SK-N-SH (cell line): Measurements from ENCODE around the gene CYP27C1. TPM values are rescaled to one million over a fixed set of nuclear protein-coding genes. Genes with fewer than 3 reads are reported as not detected.

Experiments used
- CTCF ChIA-PET: fragments of 300-600, 350-600 bp; formaldehyde crosslinking; extraction: SDS; loops from one replicate; lab custom pipeline; 2021; lab: Yijun Ruan, JAX
- POLR2A ChIA-PET: fragments of 350-600 bp; sonication (Branson Sonifier 250); formaldehyde crosslinking; extraction: SDS; loops from one replicate; lab custom pipeline; 2020; ENCODE audit warnings: antibody characterized with exemption, inconsistent platforms; lab: Yijun Ruan, JAX
- DNase-seq: peaks from one replicate; pipeline ENCODE4 v3.0.0; 2012
- H2AFZ ChIP-seq: fragments of 200-600 bp; sonication (generic); 2 replicates; pipeline ENCODE4 v1.8.1; 2016; ENCODE audit warnings: antibody characterized with exemption, mild to moderate bottlenecking, low read depth
- H3F3A ChIP-seq: fragments of 200-600 bp; sonication (generic); replicated peaks from 2 replicates; pipeline ENCODE3; 2016; ENCODE audit warnings: antibody characterized with exemption, mild to moderate bottlenecking; ENCODE audit not compliant: insufficient read depth
- H3K27ac ChIP-seq, 2 experiments: fragments of 200-500 bp in 1 of 2; fragments of 200-600 bp in 1 of 2; sonication (Bioruptor generic) in 1 of 2; sonication (generic), shearing (Covaris generic) in 1 of 2; 2 replicates each; pipeline versions ENCODE4 v1.5.1 to v1.6.1; 2014 to 2016; ENCODE audit warnings: low read depth in 2 of 2, inconsistent platforms in 1 of 2, low read length in 1 of 2, mild to moderate bottlenecking in 1 of 2, mixed read lengths in 1 of 2
- H3K27me3 ChIP-seq: fragments of 200-600 bp; sonication (generic), shearing (Covaris generic); 2 replicates; pipeline ENCODE4 v1.6.1; 2016; ENCODE audit warnings: mixed run types; ENCODE audit not compliant: insufficient read depth
- H3K36me3 ChIP-seq, 2 experiments: fragments of 200-500 bp in 1 of 2; fragments of 200-600 bp in 1 of 2; sonication (Bioruptor generic) in 1 of 2; sonication (generic) in 1 of 2; replicated peaks in 1 of 2; 2 replicates each; pipeline versions ENCODE3 to v1.5.1; 2014 to 2016; ENCODE audit warnings: low read length in 1 of 2, mild to moderate bottlenecking in 1 of 2; ENCODE audit not compliant: insufficient read depth in 2 of 2, control insufficient read depth in 1 of 2
- H3K4me1 ChIP-seq, 2 experiments: fragments of 200-500 bp in 1 of 2; fragments of 200-600 bp in 1 of 2; sonication (Bioruptor generic) in 1 of 2; sonication (generic), shearing (Covaris generic) in 1 of 2; 2 replicates each; pipeline versions ENCODE4 v1.5.1 to v1.6.1; 2014 to 2016; ENCODE audit warnings: low read depth in 1 of 2, low read length in 1 of 2, mixed run types in 1 of 2; ENCODE audit not compliant: insufficient read depth in 2 of 2, control insufficient read depth in 1 of 2
- H3K4me2 ChIP-seq: fragments of 200-600 bp; sonication (generic), shearing (Covaris generic); 2 replicates; pipeline ENCODE4 v1.6.1; 2017; ENCODE audit warnings: mixed run types
- H3K4me3 ChIP-seq, 2 experiments: fragments of 200-500 bp in 1 of 2; fragments of 200-600 bp in 1 of 2; sonication (Bioruptor generic) in 1 of 2; sonication (generic), shearing (Covaris generic) in 1 of 2; 2 replicates each; pipeline versions ENCODE4 v1.5.1 to v1.8.1; 2014 to 2016; ENCODE audit warnings: low read depth in 2 of 2, inconsistent platforms in 1 of 2, low read length in 1 of 2, mild to moderate bottlenecking in 1 of 2, mixed read lengths in 1 of 2, moderate library complexity in 1 of 2
- H3K79me2 ChIP-seq: fragments of 200-600 bp; sonication (generic); 2 replicates; pipeline ENCODE4 v1.8.1; 2017; ENCODE audit warnings: mild to moderate bottlenecking; ENCODE audit not compliant: insufficient read depth
- H3K9ac ChIP-seq: fragments of 200-600 bp; sonication (generic); 2 replicates; pipeline ENCODE4 v1.6.1; 2017; ENCODE audit warnings: mixed run types
- H3K9me2 ChIP-seq: fragments of 200-600 bp; sonication (generic); 2 replicates; pipeline ENCODE4 v1.6.1; 2017; ENCODE audit warnings: mixed run types
- H3K9me3 ChIP-seq: fragments of 200-600 bp; sonication (generic); 2 replicates; pipeline ENCODE4 v1.6.1; 2017; ENCODE audit warnings: mixed run types, mild to moderate bottlenecking, moderate library complexity
- H4K20me1 ChIP-seq: fragments of 200-600 bp; sonication (generic); 2 replicates; pipeline ENCODE4 v1.6.1; 2017; ENCODE audit warnings: mild to moderate bottlenecking, mixed run types; ENCODE audit not compliant: insufficient read depth
- CHD2 ChIP-seq: fragments of 150-350 bp; IDR thresholded peaks from 2 replicates; pipeline ENCODE4 v1.6.1; 2018; ENCODE audit warnings: low read length; ENCODE audit not compliant: partially characterized antibody
- ELF1 ChIP-seq: IDR thresholded peaks from 2 replicates; pipeline ENCODE4 v1.4.0; 2012
- EP300 ChIP-seq, 2 experiments: IDR thresholded peaks; 2 replicates each; pipeline versions ENCODE4 v1.4.0 to v1.6.1; 2012; ENCODE audit warnings: borderline replicate concordance in 1 of 2, low read depth in 1 of 2, low read length in 1 of 2
- FOXM1 ChIP-seq: IDR thresholded peaks from 2 replicates; pipeline ENCODE4 v1.4.0; 2012; ENCODE audit warnings: low read depth, mild to moderate bottlenecking
- GATA2 ChIP-seq: sonication (generic); formaldehyde crosslinking; IDR thresholded peaks from 2 replicates; pipeline ENCODE4 v1.5.0; 2020; ENCODE audit warnings: mild to moderate bottlenecking, missing genetic modification reagents
- JUND ChIP-seq: IDR thresholded peaks from 2 replicates; pipeline ENCODE4 v1.4.0; 2012
- RAD21 ChIP-seq: IDR thresholded peaks from 2 replicates; pipeline ENCODE4 v1.6.1; 2012; ENCODE audit warnings: mild to moderate bottlenecking, low read length
- RFX5 ChIP-seq: IDR thresholded peaks from 2 replicates; pipeline ENCODE4 v1.6.1; 2012; ENCODE audit warnings: mild to moderate bottlenecking, improper control_type of control experiment, low read length
- RXRA ChIP-seq: IDR thresholded peaks from 2 replicates; pipeline ENCODE4 v1.4.0; 2012; ENCODE audit warnings: low read depth, mild to moderate bottlenecking, borderline replicate concordance
- SIN3A ChIP-seq: IDR thresholded peaks from 2 replicates; pipeline ENCODE4 v1.6.1; 2012; ENCODE audit warnings: low read depth, mild to moderate bottlenecking, low read length, moderate library complexity, borderline replicate concordance
- SMC3 ChIP-seq: IDR thresholded peaks from 2 replicates; pipeline ENCODE4 v1.6.1; 2012; ENCODE audit warnings: low read depth, low read length, improper control_type of control experiment
- TEAD4 ChIP-seq: IDR thresholded peaks from 2 replicates; pipeline ENCODE4 v1.4.0; 2012; ENCODE audit warnings: mild to moderate bottlenecking, borderline replicate concordance; ENCODE audit not compliant: insufficient read depth
- YY1 ChIP-seq: IDR thresholded peaks from 2 replicates; pipeline ENCODE4 v1.4.0; 2012; ENCODE audit warnings: low read depth, mild to moderate bottlenecking
- WGBS: methylation state at CpG from one replicate; pipeline ENCODE4 v1.1.6; 2017; ENCODE audit warnings: low lambda C conversion rate; 5-methylcytosine and 5-hydroxymethylcytosine counted together
- polyA plus RNA-seq, 3 experiments: library from polyadenylated mRNA; depleted of rRNA; stranded (reverse); fragments of >200 nt; gene quantifications; 2 replicates each; pipeline ENCODE4 v1.2.3, GENCODE V29; 2012
- TF ChIP-seq, protein P1 (sequence below): IDR thresholded peaks from 2 replicates; pipeline ENCODE4 v1.6.1; 2012; ENCODE audit warnings: mild to moderate bottlenecking, low read depth, low read length, moderate library complexity
- TF ChIP-seq, protein P2 (sequence below): fragments of 150-350 bp; IDR thresholded peaks from 2 replicates; pipeline ENCODE4 v1.6.1; 2016; ENCODE audit warnings: mild to moderate bottlenecking, low read depth, low read length
- TF ChIP-seq, protein P3 (sequence below): IDR thresholded peaks from 2 replicates; pipeline ENCODE4 v1.4.0; 2012; ENCODE audit warnings: low read depth, borderline replicate concordance

Gene CYP27C1
- polyA plus RNA-seq, 1 of the 3 experiments (the other 2 are of a cell fraction) = not detected

DNA sequence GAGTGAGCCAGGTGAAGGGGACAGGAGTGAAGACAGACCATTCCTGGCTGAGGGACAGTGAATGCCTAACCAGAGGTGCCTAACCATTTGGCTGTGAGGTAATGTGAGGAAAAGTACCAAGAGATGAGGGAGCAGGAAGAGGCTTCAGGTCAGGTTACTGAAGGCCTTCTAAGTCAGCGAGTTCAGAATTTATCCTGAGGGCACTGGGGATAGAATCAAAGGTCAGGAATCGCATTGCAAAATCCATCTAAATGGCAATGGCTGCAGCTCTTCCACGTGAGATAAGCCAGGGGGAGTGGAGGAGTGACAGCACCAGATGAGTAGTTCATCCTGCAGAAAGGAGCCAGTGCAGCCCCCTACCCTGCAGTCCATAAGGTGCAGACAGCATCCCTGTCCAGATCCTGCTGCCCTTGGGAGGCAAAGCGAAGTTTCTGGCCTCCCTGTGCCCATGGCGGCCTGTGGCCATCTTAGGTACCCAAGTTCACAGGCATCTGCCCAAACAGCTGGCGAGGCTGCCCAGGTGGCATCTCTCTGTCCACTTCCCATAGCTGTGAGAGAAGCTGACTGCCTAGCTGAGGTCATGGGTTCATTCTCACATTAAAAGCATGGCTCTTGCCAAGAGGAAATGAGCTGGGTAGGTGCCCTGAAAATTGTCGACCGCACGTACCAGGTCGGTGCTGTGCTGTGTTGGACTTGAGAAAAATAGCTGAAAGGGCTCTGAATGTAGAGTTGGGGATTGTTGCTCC, 49.5 kb downstream of the CYP27C1 start:
- Histone ChIP-seq H3K9ac (no peak overlapping the region), H4K20me1 (no peaks in the 10 kb centered on the region)
- CTCF ChIA-PET = interaction anchor here (0.9 to 12.1 kb wide), 7 partner anchors 9 to 113 kb away, joined by 3 to 80 read pairs (median 3); no protein-coding TSS in a partner anchor
- 79% methylated on average over 10 of the region's 10 CpGs for WGBS
- DNase-seq = no peak
- no peak for TF ChIP-seq TEAD4
- no peak for TF ChIP-seq RAD21
- TF ChIP-seq RXRA = no peak
- TF ChIP-seq, protein P1, sequence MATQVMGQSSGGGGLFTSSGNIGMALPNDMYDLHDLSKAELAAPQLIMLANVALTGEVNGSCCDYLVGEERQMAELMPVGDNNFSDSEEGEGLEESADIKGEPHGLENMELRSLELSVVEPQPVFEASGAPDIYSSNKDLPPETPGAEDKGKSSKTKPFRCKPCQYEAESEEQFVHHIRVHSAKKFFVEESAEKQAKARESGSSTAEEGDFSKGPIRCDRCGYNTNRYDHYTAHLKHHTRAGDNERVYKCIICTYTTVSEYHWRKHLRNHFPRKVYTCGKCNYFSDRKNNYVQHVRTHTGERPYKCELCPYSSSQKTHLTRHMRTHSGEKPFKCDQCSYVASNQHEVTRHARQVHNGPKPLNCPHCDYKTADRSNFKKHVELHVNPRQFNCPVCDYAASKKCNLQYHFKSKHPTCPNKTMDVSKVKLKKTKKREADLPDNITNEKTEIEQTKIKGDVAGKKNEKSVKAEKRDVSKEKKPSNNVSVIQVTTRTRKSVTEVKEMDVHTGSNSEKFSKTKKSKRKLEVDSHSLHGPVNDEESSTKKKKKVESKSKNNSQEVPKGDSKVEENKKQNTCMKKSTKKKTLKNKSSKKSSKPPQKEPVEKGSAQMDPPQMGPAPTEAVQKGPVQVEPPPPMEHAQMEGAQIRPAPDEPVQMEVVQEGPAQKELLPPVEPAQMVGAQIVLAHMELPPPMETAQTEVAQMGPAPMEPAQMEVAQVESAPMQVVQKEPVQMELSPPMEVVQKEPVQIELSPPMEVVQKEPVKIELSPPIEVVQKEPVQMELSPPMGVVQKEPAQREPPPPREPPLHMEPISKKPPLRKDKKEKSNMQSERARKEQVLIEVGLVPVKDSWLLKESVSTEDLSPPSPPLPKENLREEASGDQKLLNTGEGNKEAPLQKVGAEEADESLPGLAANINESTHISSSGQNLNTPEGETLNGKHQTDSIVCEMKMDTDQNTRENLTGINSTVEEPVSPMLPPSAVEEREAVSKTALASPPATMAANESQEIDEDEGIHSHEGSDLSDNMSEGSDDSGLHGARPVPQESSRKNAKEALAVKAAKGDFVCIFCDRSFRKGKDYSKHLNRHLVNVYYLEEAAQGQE = no peak
- TF ChIP-seq SIN3A = no peak
- TF ChIP-seq FOXM1 = no peak
- TF ChIP-seq RFX5 = no peak
- no peak for TF ChIP-seq ELF1
- TF ChIP-seq SMC3 = no peak
- TF ChIP-seq, protein P2, sequence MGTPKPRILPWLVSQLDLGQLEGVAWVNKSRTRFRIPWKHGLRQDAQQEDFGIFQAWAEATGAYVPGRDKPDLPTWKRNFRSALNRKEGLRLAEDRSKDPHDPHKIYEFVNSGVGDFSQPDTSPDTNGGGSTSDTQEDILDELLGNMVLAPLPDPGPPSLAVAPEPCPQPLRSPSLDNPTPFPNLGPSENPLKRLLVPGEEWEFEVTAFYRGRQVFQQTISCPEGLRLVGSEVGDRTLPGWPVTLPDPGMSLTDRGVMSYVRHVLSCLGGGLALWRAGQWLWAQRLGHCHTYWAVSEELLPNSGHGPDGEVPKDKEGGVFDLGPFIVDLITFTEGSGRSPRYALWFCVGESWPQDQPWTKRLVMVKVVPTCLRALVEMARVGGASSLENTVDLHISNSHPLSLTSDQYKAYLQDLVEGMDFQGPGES = no peak
- TF ChIP-seq, all 33 proteins: peak for 0
- Histone ChIP-seq H3K4me3 (no peak overlapping the region), H3K4me1 (peaks cover 0 to 18% of the 10 kb centered on the region in 2 experiments; a peak in 1 of 4 replicates), H2AFZ (no peak overlapping the region), H3K4me2 (no peak overlapping the region), H3K36me3 (no peaks in the 10 kb centered on the region), H3F3A (no peaks in the 10 kb centered on the region), H3K79me2 (no peaks in the 10 kb centered on the region), H3K27me3 (no peaks in the 10 kb centered on the region), H3K9me3 (no peaks in the 10 kb centered on the region), H3K27ac (no peak overlapping the region), H3K9me2 (no peaks in the 10 kb centered on the region)
- POLR2A ChIA-PET = no interaction called here

DNA sequence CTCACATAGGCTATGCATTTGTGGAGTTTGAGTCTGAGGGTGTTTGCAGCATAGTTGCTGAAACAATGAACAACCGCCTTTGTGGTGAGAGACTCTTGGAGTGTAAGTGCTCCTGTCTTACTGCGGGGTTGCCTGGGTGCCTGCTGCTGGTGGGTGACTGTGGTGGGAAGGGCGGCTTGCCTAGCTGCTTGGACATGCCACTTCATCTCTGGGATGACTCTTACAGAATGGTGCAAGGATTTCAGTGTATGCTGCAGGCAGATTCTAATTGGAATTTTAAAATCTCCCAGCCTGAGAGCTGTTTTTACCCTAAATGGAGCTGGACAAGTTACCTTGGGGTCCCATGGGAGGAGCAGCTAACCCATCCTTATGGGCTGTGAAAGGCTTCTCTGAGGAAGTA, 50.1 kb downstream of the CYP27C1 start:
- no peaks in the 10 kb centered on the region for H3K27me3 ChIP-seq
- peaks cover 0 to 19% of the 10 kb centered on the region in 2 experiments; a peak in 1 of 4 replicates for H3K4me1 ChIP-seq
- POLR2A ChIA-PET = no interaction called here
- no peak overlapping the region for H3K4me2 ChIP-seq
- no peak overlapping the region for H3K4me3 ChIP-seq
- H3F3A ChIP-seq = no peaks in the 10 kb centered on the region
- no peaks in the 10 kb centered on the region for H3K79me2 ChIP-seq
- no peak overlapping the region for H2AFZ ChIP-seq
- H3K9me3 ChIP-seq = no peaks in the 10 kb centered on the region
- no peaks in the 10 kb centered on the region for H3K36me3 ChIP-seq
- no peaks in the 10 kb centered on the region for H3K9me2 ChIP-seq
- no peak overlapping the region for H3K9ac ChIP-seq
- WGBS = 89% methylated on average over 3 of the region's 3 CpGs
- no peak overlapping the region for H3K27ac ChIP-seq
- DNase-seq = no peak
- H4K20me1 ChIP-seq = no peaks in the 10 kb centered on the region
- CTCF ChIA-PET = interaction anchor here (0.9 to 12.1 kb wide), 5 partner anchors 9 to 112 kb away, joined by 3 to 80 read pairs (median 4); no protein-coding TSS in a partner anchor
- TF ChIP-seq RXRA (no peak), EP300 (IDR thresholded peaks at IDR 0.05; ENCODE audit: borderline replicate concordance in 1 of 2, low read depth in 1 of 2, low read length in 1 of 2) (no peak), JUND (no peak), RFX5 (no peak), GATA2 (CRISPR knock-in tag) (no peak), SMC3 (no peak), YY1 (no peak), CHD2 (no peak)
- TF ChIP-seq, protein P3, sequence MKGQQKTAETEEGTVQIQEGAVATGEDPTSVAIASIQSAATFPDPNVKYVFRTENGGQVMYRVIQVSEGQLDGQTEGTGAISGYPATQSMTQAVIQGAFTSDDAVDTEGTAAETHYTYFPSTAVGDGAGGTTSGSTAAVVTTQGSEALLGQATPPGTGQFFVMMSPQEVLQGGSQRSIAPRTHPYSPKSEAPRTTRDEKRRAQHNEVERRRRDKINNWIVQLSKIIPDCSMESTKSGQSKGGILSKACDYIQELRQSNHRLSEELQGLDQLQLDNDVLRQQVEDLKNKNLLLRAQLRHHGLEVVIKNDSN = no peak
- TF ChIP-seq, protein P1 = no peak
